ENCODE data around the gene CIDEB. TPM values are rescaled to one million over a fixed set of nuclear protein-coding genes. Genes with fewer than 3 reads are reported as not detected.

Gene CIDEB
- polyA plus RNA-seq, 3 donors: 36.4 to 126 (median 63.8) TPM

DNA sequence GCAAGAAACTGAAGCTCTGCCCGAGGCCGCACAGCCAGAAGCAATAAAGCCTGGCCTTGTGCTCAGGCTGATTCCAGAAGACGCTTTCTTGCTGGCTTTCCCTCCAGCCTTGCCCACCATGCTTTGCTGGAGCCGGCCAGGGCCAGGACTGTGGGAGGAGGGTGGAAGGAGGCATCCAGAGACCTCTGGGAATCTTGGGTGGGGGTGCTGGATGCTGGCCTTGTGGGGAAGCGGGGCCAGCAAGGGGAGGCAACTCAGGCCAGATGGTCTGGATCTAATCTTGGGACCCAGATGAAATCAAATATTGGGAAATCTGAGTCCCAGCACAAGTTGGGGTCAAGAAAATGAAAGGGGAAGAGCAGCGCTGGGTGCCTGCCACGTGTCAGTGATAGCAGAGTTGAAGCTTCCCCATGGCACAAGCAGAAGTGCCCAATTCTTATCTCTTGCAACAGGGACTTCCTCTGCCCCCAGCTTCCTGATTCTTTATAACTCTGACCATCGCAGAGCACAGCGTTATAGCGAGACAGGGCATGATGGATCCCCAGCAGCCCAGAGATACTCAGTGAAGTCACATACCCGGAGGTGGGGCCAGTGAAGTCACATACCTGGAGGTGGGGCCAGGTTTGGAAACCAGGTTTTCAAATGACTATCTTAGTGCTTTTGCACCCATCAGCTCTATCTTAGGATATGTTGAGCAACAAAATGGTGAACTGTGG is 30.0 kb downstream of the CIDEB start:
- H3K4me1 ChIP-seq (ENCODE audit: control insufficient read depth in 1 of 2, insufficient read depth in 2 of 2, low read length in 2 of 2): peaks cover 100% of the 10 kb centered on the region in 2 donors
- H3K4me3 ChIP-seq (replicated peaks in 1 of 3; ENCODE audit: low read depth in 2 of 3, low read length in 3 of 3): peak overlapping the region in 1 of 3 experiments; percentile 55
- H3K4me2 ChIP-seq (replicated peaks; ENCODE audit: extremely low read depth, low read length, poor library complexity, severe bottlenecking): peak overlapping the region; percentile 66
- intact Hi-C loops (cut with micrococcal nuclease): loop anchor here in 1 of 2 donors (5.0 kb wide), 1 partner anchor 35 kb away; the partner anchor contains the start of genes LTB4R and LTB4R2
- H3K27me3 Mint-ChIP-seq (ENCODE audit: low read depth in 3 of 3): peaks cover 0 to 4% (median 0%) of the 10 kb centered on the region in 3 donors
- H3K27ac ChIP-seq (ENCODE audit: low read depth in 1 of 2, low read length in 2 of 2): peak overlapping the region; percentile 96 to 98
- H4K20me1 ChIP-seq (ENCODE audit: insufficient read depth, low read length): no peaks in the 10 kb centered on the region
- no peaks in the 10 kb centered on the region for H3K9me3 ChIP-seq (replicated peaks in 1 of 2; ENCODE audit: control insufficient read depth in 1 of 2, insufficient read depth in 1 of 2, low read length in 2 of 2)
- H3K36me3 Mint-ChIP-seq: peaks cover 0 to 6% of the 10 kb centered on the region in 2 donors
- H2AFZ ChIP-seq (ENCODE audit: insufficient read depth, low read depth, low read length, poor library complexity, severe bottlenecking): no peak overlapping the region
- peak overlapping the region; percentile 91 to 99 (median 95) for H3K27ac Mint-ChIP-seq
- WGBS (ENCODE audit: insufficient coverage): 28% methylated on average over 9 of the region's 11 CpGs
- peaks cover 55% of the 10 kb centered on the region for H3K79me2 ChIP-seq (ENCODE audit: insufficient read depth, low read length)
- peak overlapping the region; percentile 33 for H3K9ac ChIP-seq (ENCODE audit: insufficient read depth, low read length, poor library complexity, severe bottlenecking)
- peak overlapping the region; percentile 18 to 35 for H3K4me3 Mint-ChIP-seq
- peaks cover 95% of the 10 kb centered on the region for H3K4me1 Mint-ChIP-seq
- peak; percentile 79 to 92 (median 90) for DNase-seq
- H3K9me3 Mint-ChIP-seq: peaks cover 0 to 2% (median 0%) of the 10 kb centered on the region in 7 donors
- no peaks in the 10 kb centered on the region for H3K27me3 ChIP-seq (ENCODE audit: control insufficient read depth in 2 of 2, insufficient read depth in 2 of 2, low read length in 2 of 2)
- no peaks in the 10 kb centered on the region for H3K36me3 ChIP-seq (replicated peaks in 1 of 2; ENCODE audit: control insufficient read depth in 1 of 2, insufficient read depth in 2 of 2, low read length in 2 of 2)
- TF ChIP-seq, protein P1, sequence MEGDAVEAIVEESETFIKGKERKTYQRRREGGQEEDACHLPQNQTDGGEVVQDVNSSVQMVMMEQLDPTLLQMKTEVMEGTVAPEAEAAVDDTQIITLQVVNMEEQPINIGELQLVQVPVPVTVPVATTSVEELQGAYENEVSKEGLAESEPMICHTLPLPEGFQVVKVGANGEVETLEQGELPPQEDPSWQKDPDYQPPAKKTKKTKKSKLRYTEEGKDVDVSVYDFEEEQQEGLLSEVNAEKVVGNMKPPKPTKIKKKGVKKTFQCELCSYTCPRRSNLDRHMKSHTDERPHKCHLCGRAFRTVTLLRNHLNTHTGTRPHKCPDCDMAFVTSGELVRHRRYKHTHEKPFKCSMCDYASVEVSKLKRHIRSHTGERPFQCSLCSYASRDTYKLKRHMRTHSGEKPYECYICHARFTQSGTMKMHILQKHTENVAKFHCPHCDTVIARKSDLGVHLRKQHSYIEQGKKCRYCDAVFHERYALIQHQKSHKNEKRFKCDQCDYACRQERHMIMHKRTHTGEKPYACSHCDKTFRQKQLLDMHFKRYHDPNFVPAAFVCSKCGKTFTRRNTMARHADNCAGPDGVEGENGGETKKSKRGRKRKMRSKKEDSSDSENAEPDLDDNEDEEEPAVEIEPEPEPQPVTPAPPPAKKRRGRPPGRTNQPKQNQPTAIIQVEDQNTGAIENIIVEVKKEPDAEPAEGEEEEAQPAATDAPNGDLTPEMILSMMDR (IDR thresholded peaks at IDR 0.05): no peak

DNA sequence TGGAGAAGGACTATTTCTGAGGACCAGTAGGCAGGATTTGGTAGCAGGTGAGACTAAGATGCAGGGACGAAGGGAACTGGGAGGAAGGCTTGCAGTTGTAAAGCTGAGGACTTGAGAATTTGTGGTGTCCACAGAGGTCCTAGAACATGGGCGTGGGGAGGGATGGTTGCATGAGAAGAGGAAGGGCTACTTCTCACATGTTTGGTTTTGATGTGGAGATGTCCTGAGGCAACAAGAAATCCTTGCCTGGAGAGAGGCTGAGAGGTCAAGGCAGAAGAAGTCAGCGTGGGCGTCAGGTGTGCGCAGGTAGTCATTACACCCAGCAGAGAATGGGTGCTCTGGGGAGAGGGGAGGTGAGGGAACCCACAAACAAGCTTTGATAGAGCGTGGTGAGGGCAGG is 30.7 kb downstream of the CIDEB start:
- TF ChIP-seq, protein P1 (IDR thresholded peaks at IDR 0.05): no peak
- peak overlapping the region; percentile 18 to 47 for H3K4me3 Mint-ChIP-seq

More for the DNA sequence above, 30.7 kb downstream of the CIDEB start:
- WGBS (ENCODE audit: insufficient coverage): 40% methylated on average over 3 of the region's 6 CpGs
- Histone ChIP-seq H3K4me2 (replicated peaks; ENCODE audit: extremely low read depth, low read length, poor library complexity, severe bottlenecking) (peak overlapping the region; percentile 66), H3K27ac (ENCODE audit: low read depth in 1 of 2, low read length in 2 of 2) (peak overlapping the region; percentile 96 to 98), H3K36me3 (replicated peaks in 1 of 2; ENCODE audit: control insufficient read depth in 1 of 2, insufficient read depth in 2 of 2, low read length in 2 of 2) (no peaks in the 10 kb centered on the region), H3K27me3 (ENCODE audit: control insufficient read depth in 2 of 2, insufficient read depth in 2 of 2, low read length in 2 of 2) (no peaks in the 10 kb centered on the region), H3K79me2 (ENCODE audit: insufficient read depth, low read length) (peaks cover 59% of the 10 kb centered on the region), H3K9me3 (replicated peaks in 1 of 2; ENCODE audit: control insufficient read depth in 1 of 2, insufficient read depth in 1 of 2, low read length in 2 of 2) (no peaks in the 10 kb centered on the region), H2AFZ (ENCODE audit: insufficient read depth, low read depth, low read length, poor library complexity, severe bottlenecking) (no peak overlapping the region), H3K4me3 (replicated peaks in 1 of 3; ENCODE audit: low read depth in 2 of 3, low read length in 3 of 3) (peak overlapping the region in 1 of 3 experiments; percentile 55), H3K9ac (ENCODE audit: insufficient read depth, low read length, poor library complexity, severe bottlenecking) (peak overlapping the region; percentile 33), H4K20me1 (ENCODE audit: insufficient read depth, low read length) (no peaks in the 10 kb centered on the region), H3K4me1 (ENCODE audit: control insufficient read depth in 1 of 2, insufficient read depth in 2 of 2, low read length in 2 of 2) (peaks cover 100% of the 10 kb centered on the region in 2 donors)
- H3K27me3 Mint-ChIP-seq (ENCODE audit: low read depth in 3 of 3): peaks cover 0 to 4% (median 0%) of the 10 kb centered on the region in 3 donors
- peaks cover 0 to 6% of the 10 kb centered on the region in 2 donors for H3K36me3 Mint-ChIP-seq
- peak overlapping the region; percentile 91 to 99 (median 95) for H3K27ac Mint-ChIP-seq
- peak in 2 of 3 donors; percentile 37 to 42 for DNase-seq
- peaks cover 0 to 2% (median 0%) of the 10 kb centered on the region in 7 donors for H3K9me3 Mint-ChIP-seq
- intact Hi-C loops (cut with micrococcal nuclease): loop anchor here in 1 of 2 donors (5.0 kb wide), 1 partner anchor 35 kb away; the partner anchor contains the start of genes LTB4R and LTB4R2
- H3K4me1 Mint-ChIP-seq: peaks cover 95% of the 10 kb centered on the region
